Adrenal gland (tissue), 5 donors: ENCODE data around the gene ZNF714.

ENCODE experiments used
- CTCF ChIP-seq, 6 experiments: fragments of 450-650 bp in 4 of 6; fragments of 200-600 bp in 2 of 6; sonication (generic) in 1 of 6; IDR thresholded peaks; 1 replicate in 5 of 6; 2 replicates in 1 of 6; pipeline versions ENCODE4 v1.5.1 to v1.8.0; 2016 to 2021; ENCODE audit warnings: antibody characterized with exemption in 6 of 6, mild to moderate bottlenecking in 2 of 6, moderate library complexity in 1 of 6
- POLR2A ChIP-seq, 2 donors: fragments of 450-650 bp; IDR thresholded peaks; one replicate each; pipeline ENCODE4 v1.6.1; 2017; ENCODE audit warnings: antibody characterized with exemption in 2 of 2, mild to moderate bottlenecking in 2 of 2, moderate library complexity in 1 of 2
- donor health status: DM: no; HTN: no; CAD: no.

- no peak for TF ChIP-seq CTCF (IDR thresholded peaks at IDR 0.05)
- no peak for TF ChIP-seq POLR2A (IDR thresholded peaks at IDR 0.05)
Observed at GRCh38 chr19:21148681-21149080, 66.7 kb downstream of the ZNF714 start.
